Effector memory CD4-positive, alpha-beta T cell (primary cell): ENCODE results near the gene SPAG16.

ENCODE experiments used
- DNase-seq, 3 donors: peaks; one replicate each; pipeline ENCODE4 v3.0.0-alpha.2; 2020
- H3K27ac ChIP-seq: 2 replicates; pipeline ENCODE4 v1.7.0; 2013; ENCODE audit warnings: mild to moderate bottlenecking, low read length, moderate library complexity; ENCODE audit not compliant: insufficient read depth, poor library complexity, severe bottlenecking
- H3K27me3 ChIP-seq: replicated peaks from 2 replicates; pipeline ENCODE4 v1.7.0; 2013; ENCODE audit warnings: mild to moderate bottlenecking, low read length; ENCODE audit not compliant: insufficient read depth, control insufficient read depth, poor library complexity, severe bottlenecking
- H3K36me3 ChIP-seq: 2 replicates; pipeline ENCODE4 v1.7.0; 2013; ENCODE audit warnings: mild to moderate bottlenecking, low read length, moderate library complexity; ENCODE audit not compliant: control insufficient read depth, insufficient read depth
- H3K4me1 ChIP-seq: 2 replicates; pipeline ENCODE4 v1.7.0; 2013; ENCODE audit warnings: low read length, mild to moderate bottlenecking; ENCODE audit not compliant: control insufficient read depth, insufficient read depth, poor library complexity, severe bottlenecking
- H3K4me3 ChIP-seq: 2 replicates; pipeline ENCODE4 v1.7.0; 2013; ENCODE audit warnings: low read length, low read depth, mild to moderate bottlenecking; ENCODE audit not compliant: insufficient read depth, poor library complexity, severe bottlenecking
- H3K9me3 ChIP-seq: 2 replicates; pipeline ENCODE4 v1.7.0; 2013; ENCODE audit warnings: mild to moderate bottlenecking, low read length, moderate library complexity; ENCODE audit not compliant: control insufficient read depth

The SPAG16 gene

GRCh38 chr2:213422211-213422610 lies 137.9 kb downstream of the SPAG16 start:
- no peaks in the 10 kb centered on the region for H3K36me3 ChIP-seq

GRCh38 chr2:213425618-213426017 lies 141.4 kb downstream of the SPAG16 start:
- Histone ChIP-seq H3K9me3 (peaks cover 8% of the 10 kb centered on the region), H3K27me3 (no peaks in the 10 kb centered on the region), H3K4me1 (no peaks in the 10 kb centered on the region), H3K36me3 (no peaks in the 10 kb centered on the region), H3K27ac (no peak overlapping the region), H3K4me3 (no peak overlapping the region)
- DNase-seq: no peak

More at GRCh38 chr2:213422211-213422610, 137.9 kb downstream of the SPAG16 start:
- no peak overlapping the region for H3K4me3 ChIP-seq
- no peak overlapping the region for H3K27ac ChIP-seq
- DNase-seq: no peak
- H3K9me3 ChIP-seq: no peaks in the 10 kb centered on the region
- no peaks in the 10 kb centered on the region for H3K27me3 ChIP-seq
- no peaks in the 10 kb centered on the region for H3K4me1 ChIP-seq

GRCh38 chr2:213429516-213429915 lies 145.3 kb downstream of the SPAG16 start:
- DNase-seq: no peak
- H3K4me1 ChIP-seq: no peaks in the 10 kb centered on the region
- H3K36me3 ChIP-seq: no peaks in the 10 kb centered on the region
- H3K4me3 ChIP-seq: no peak overlapping the region
- no peak overlapping the region for H3K27ac ChIP-seq
- no peaks in the 10 kb centered on the region for H3K27me3 ChIP-seq
- H3K9me3 ChIP-seq: peaks cover 9% of the 10 kb centered on the region

DNA sequence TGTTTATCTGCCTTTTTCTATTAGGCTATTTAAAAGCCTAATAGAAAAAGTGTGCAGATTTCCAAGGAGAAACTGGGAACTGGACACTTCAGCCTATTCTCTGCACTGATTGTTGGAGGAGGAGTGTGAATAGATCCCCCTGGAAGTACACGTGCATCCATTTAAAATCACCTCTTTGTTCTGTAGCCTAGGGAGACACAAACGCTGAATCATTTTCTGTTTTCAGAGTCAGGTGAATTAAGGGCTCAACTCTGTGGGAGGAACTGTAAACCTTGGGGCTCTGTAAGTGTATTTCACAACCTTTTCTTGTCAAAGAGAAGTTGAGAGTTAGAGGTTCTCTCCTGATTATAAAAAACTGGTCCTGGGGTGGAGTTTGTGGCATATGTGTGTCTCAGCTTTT lies 159.7 kb downstream of the SPAG16 start:
- Histone ChIP-seq H3K4me1 (no peaks in the 10 kb centered on the region), H3K4me3 (no peak overlapping the region), H3K9me3 (no peaks in the 10 kb centered on the region), H3K36me3 (no peaks in the 10 kb centered on the region), H3K27ac (no peak overlapping the region), H3K27me3 (no peaks in the 10 kb centered on the region)
- no peak for DNase-seq

DNA sequence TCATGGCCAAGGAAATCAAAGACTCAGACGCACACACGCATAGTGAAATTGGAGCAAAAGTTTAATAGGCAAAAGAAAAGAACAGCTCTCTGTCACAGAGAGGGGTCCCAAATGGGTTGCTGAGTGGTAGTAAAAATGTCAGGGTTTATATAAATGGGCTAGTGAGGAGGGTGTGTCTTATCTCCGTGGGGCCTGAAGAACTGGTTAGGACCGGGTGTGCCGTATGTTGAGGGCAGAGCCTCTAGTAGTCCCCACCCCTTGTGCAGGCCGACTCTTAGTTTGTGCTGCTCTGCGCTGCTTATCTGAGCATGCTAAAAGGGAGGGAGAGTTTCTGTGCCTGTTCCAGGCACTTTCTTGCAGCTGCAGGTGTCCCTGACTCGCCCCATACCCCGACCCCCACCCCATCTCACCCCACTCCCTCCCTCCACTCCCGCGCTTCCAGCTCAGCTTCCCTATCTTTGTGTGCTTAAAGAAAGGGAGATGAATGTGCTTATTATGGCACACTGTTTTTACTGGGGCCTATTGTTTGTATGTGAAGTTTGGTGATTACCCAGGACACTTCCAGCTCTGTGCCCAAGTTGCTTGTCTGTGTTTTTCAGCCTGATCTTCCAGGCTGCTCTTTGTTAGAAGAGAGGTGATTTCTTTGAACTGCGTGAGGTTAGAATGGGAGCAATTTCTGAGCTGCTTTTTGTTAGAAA lies 167.4 kb downstream of the SPAG16 start:
- no peak for DNase-seq
- H3K36me3 ChIP-seq: no peaks in the 10 kb centered on the region
- no peaks in the 10 kb centered on the region for H3K9me3 ChIP-seq
- no peaks in the 10 kb centered on the region for H3K27me3 ChIP-seq
- H3K4me1 ChIP-seq: no peaks in the 10 kb centered on the region
- H3K27ac ChIP-seq: no peak overlapping the region
- no peak overlapping the region for H3K4me3 ChIP-seq

GRCh38 chr2:213455316-213456008 lies 171.2 kb downstream of the SPAG16 start:
- DNase-seq: no peak
- no peaks in the 10 kb centered on the region for H3K9me3 ChIP-seq
- H3K4me1 ChIP-seq: no peaks in the 10 kb centered on the region
- no peak overlapping the region for H3K4me3 ChIP-seq
- no peaks in the 10 kb centered on the region for H3K27me3 ChIP-seq
- no peaks in the 10 kb centered on the region for H3K36me3 ChIP-seq
- no peak overlapping the region for H3K27ac ChIP-seq

DNA sequence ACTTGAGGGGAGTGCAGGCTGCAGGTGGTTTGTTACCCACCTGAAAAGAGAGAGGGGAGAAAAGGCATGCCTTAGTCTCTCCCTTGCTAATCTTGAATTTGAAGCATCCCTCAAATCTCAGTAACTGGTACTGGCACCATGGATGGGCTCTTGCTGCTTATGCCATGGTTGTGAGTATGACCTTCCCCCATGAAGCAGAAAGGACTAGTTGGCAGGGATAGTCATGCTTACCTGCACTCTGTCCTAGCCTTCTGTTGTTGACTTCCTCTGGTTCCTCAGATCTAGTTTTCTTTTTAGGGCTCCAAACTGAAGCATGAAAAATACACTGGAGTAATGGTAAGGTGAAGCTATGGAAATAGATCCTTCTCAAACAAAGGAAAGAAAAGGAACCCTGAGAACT lies 191.2 kb downstream of the SPAG16 start:
- Histone ChIP-seq H3K36me3 (no peaks in the 10 kb centered on the region), H3K9me3 (no peaks in the 10 kb centered on the region), H3K4me3 (no peak overlapping the region), H3K4me1 (no peaks in the 10 kb centered on the region), H3K27me3 (no peaks in the 10 kb centered on the region), H3K27ac (no peak overlapping the region)
- no peak for DNase-seq

- Histone ChIP-seq H3K9me3 (no peaks in the 10 kb centered on the region), H3K36me3 (no peaks in the 10 kb centered on the region), H3K27me3 (no peaks in the 10 kb centered on the region), H3K4me3 (no peak overlapping the region), H3K4me1 (no peaks in the 10 kb centered on the region), H3K27ac (no peak overlapping the region)
- no peak for DNase-seq
Observed at GRCh38 chr2:213476641-213477040, 192.4 kb downstream of the SPAG16 start.

- no peak for DNase-seq
- H3K9me3 ChIP-seq: no peaks in the 10 kb centered on the region
- H3K4me1 ChIP-seq: no peaks in the 10 kb centered on the region
- H3K4me3 ChIP-seq: no peak overlapping the region
- H3K36me3 ChIP-seq: no peaks in the 10 kb centered on the region
- no peaks in the 10 kb centered on the region for H3K27me3 ChIP-seq
- H3K27ac ChIP-seq: no peak overlapping the region
Observed at GRCh38 chr2:213490087-213490486, 205.8 kb downstream of the SPAG16 start.

DNA sequence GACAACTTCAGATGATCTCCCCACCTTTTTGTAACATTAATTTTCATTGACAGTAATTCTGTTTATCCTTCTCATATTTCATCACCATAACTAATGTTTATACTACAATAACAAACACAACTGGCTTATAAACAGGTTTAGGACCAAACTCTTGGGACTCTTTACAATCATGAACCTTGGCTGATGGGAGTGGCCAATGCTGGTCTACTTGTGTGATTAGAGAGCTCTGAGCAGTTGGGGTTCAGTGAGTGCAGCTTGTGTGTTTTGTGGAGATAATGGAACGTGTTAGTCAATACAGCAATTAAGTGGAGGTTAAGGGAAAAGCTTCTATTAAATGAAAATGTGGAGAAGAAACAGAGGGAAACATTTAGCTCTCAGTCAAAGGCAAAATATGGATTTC lies 207.1 kb downstream of the SPAG16 start:
- no peaks in the 10 kb centered on the region for H3K4me1 ChIP-seq
- no peaks in the 10 kb centered on the region for H3K9me3 ChIP-seq
- H3K27ac ChIP-seq: no peak overlapping the region

More for the DNA sequence above, 207.1 kb downstream of the SPAG16 start:
- Histone ChIP-seq H3K4me3 (no peak overlapping the region), H3K27me3 (no peaks in the 10 kb centered on the region), H3K36me3 (no peaks in the 10 kb centered on the region)
- DNase-seq: no peak
